Measurements from ENCODE around the gene SEMA4D.

SEMA4D gene

DNA sequence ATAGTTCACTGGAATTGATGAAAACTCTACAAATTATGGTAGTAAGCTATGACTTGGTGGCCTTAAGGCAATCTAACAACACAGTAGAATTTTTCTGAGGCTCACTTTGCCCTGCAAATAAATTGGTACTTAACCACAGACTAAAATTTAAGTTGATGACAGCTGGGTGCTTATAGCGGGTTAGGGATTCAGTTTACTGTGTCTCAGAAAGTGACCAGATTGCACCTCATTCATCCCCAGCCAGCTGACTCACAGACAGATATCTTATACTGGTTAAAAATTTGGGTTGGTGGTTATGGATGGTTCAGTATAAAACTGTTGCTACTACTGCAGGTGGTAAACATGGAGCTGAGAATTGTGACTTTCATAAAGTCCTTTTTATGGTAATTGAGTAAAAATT, 184.1 kb downstream of the SEMA4D start:
- DNase-seq (ENCODE audit: low spot score) = no peak
- in situ Hi-C loops (cut with MboI; ENCODE audit: low sequenced_read_pairs, unreplicated experiment) = no loop called here
- TF ChIP-seq, protein P1, sequence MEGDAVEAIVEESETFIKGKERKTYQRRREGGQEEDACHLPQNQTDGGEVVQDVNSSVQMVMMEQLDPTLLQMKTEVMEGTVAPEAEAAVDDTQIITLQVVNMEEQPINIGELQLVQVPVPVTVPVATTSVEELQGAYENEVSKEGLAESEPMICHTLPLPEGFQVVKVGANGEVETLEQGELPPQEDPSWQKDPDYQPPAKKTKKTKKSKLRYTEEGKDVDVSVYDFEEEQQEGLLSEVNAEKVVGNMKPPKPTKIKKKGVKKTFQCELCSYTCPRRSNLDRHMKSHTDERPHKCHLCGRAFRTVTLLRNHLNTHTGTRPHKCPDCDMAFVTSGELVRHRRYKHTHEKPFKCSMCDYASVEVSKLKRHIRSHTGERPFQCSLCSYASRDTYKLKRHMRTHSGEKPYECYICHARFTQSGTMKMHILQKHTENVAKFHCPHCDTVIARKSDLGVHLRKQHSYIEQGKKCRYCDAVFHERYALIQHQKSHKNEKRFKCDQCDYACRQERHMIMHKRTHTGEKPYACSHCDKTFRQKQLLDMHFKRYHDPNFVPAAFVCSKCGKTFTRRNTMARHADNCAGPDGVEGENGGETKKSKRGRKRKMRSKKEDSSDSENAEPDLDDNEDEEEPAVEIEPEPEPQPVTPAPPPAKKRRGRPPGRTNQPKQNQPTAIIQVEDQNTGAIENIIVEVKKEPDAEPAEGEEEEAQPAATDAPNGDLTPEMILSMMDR (IDR thresholded peaks at IDR 0.05; ENCODE audit: borderline replicate concordance, control extremely low read depth, extremely low read depth, insufficient read depth, missing control alignments) = no peak

DNA sequence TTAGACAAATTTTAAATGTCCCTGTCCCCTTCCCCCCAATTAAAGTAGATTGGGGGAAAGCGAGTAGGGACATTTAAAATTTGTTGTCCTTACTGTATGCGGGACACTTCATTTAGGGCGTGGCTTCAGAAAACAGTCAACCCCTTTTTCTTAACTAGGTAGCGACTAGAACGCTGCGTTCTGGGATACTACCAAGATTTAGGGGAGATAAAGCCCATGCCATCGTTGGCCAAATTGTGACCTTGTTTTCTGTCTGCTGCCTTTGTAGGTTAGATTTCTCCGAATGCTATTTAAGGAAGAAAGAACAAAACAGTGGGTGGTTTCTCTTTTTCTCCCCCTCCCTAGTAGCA, 185.7 kb downstream of the SEMA4D start:
- DNase-seq (ENCODE audit: low spot score) = no peak

DNA sequence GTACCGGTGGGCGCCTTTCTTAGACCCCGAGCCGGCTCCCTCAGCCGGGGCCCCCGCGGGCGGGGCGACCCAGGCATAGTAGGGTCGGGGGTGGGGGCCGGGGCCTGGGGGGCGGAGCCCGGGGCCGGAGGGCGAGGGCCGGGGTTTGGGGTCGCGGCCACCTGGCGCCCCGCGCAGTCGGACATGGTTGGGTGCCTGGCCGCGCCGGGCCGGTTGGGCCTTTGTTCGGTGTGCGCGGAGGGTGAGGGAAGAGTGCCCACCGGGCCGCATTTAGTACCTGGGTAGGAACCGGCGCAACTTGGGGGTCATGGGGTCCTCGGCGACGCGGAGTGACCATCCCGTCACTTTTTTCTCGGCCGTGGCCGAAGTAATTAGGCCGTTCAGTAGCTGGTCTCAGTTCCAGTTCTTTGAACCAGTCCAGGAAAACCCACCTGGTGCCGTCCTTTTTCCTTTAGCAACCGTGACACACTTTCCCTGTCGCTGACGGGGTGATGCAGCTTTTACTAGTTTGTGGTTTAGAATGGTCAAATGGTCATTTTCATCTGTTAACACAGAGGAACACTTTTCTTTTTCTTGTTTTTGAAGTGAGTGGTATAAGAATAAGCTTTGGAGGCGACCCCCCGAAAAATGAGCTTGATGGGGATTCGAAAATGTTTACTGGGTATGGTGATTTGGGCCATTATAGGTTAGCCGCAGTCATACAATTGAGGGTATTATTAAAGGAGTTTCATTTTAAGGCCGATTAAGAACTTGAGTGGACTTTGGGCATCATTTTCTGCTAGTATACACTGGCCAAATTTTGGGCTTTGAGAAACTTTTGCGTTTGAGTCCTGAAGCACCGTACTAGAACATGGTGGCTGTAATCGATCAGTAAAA, 186.3 kb downstream of the SEMA4D start:
- DNase-seq (ENCODE audit: low spot score) = no peak
- in situ Hi-C loops (cut with MboI; ENCODE audit: low sequenced_read_pairs, unreplicated experiment) = no loop called here
- TF ChIP-seq, protein P1 (IDR thresholded peaks at IDR 0.05; ENCODE audit: borderline replicate concordance, control extremely low read depth, extremely low read depth, insufficient read depth, missing control alignments) = no peak

More for the DNA sequence above, 185.7 kb downstream of the SEMA4D start:
- in situ Hi-C loops (cut with MboI; ENCODE audit: low sequenced_read_pairs, unreplicated experiment) = no loop called here
- TF ChIP-seq, protein P1 (IDR thresholded peaks at IDR 0.05; ENCODE audit: borderline replicate concordance, control extremely low read depth, extremely low read depth, insufficient read depth, missing control alignments) = no peak
